Activated CD4-positive, alpha-beta memory T cell treated with anti-CD3 and anti-CD28 coated beads, Interleukin-2, amount 10 ng/mL, durations not matched to agents 7 days and 5 days (primary cell): Measurements from ENCODE around the gene FBXW7. TPM values are rescaled to one million over a fixed set of nuclear protein-coding genes. Genes with fewer than 3 reads are reported as not detected.
"Not testable (repeated sequence)": the region's sequence is repeated elsewhere in the genome, so short reads cannot be mapped to it uniquely, and the experiment has no call there.

Source experiments
- CTCF ChIA-PET: fragments of 350-600 bp; sonication (Branson Sonifier 250); formaldehyde crosslinking; loops from one replicate; lab custom pipeline; 2021; ENCODE audit warnings: antibody characterized with exemption, inconsistent platforms; lab: Charles Lee
- POLR2A ChIA-PET: fragments of 350-600 bp; sonication (Branson Sonifier 250); formaldehyde crosslinking; loops from one replicate; lab custom pipeline; 2021; ENCODE audit warnings: antibody characterized with exemption; lab: Charles Lee
- DNase-seq: peaks from one replicate; pipeline ENCODE4 v3.0.0-alpha.2; 2020
- H3K27ac Mint-ChIP-seq: one replicate; pipeline ENCODE4 v1.8.0; 2021; ENCODE audit warnings: mild to moderate bottlenecking, mixed read lengths
- H3K27me3 Mint-ChIP-seq: one replicate; pipeline ENCODE4 v1.8.0; 2021; ENCODE audit warnings: mixed read lengths
- H3K36me3 Mint-ChIP-seq: one replicate; pipeline ENCODE4 v1.8.0; 2021; ENCODE audit warnings: low read depth, mixed read lengths
- H3K4me1 Mint-ChIP-seq: one replicate; pipeline ENCODE4 v1.8.0; 2021; ENCODE audit warnings: mixed read lengths
- H3K4me3 Mint-ChIP-seq: one replicate; pipeline ENCODE4 v1.8.0; 2021; ENCODE audit warnings: mild to moderate bottlenecking, mixed read lengths
- H3K9me3 Mint-ChIP-seq: one replicate; pipeline ENCODE4 v1.8.0; 2021; ENCODE audit warnings: mixed read lengths
- total RNA-seq, 2 experiments: library from RNA; stranded (reverse); gene quantifications; one replicate each; pipeline ENCODE4 v1.2.3, GENCODE V29; 2021

FBXW7 gene
- total RNA-seq, 2 experiments from 2014 or later: 59.8 to 66.8 TPM

- Mint-ChIP-seq H3K27me3 (peaks cover 10% of the 10 kb centered on the region), H3K36me3 (no peaks in the 10 kb centered on the region), H3K4me1 (no peaks in the 10 kb centered on the region), H3K27ac (no peak overlapping the region), H3K9me3 (no peaks in the 10 kb centered on the region), H3K4me3 (no peak overlapping the region)
- ChIA-PET CTCF (interaction anchor here (1.1 kb wide), 1 partner anchor 70 kb away, joined by 3 read pairs; no protein-coding TSS in a partner anchor), POLR2A (no interaction called here)
- no peak for DNase-seq
Measured at GRCh38 chr4:152571296-152571695, 35.4 kb upstream of the FBXW7 start.

GRCh38 chr4:152565333-152565732 is 29.4 kb upstream of the FBXW7 start:
- Mint-ChIP-seq H3K9me3 (no peaks in the 10 kb centered on the region), H3K27ac (no peak overlapping the region), H3K27me3 (peaks cover 1% of the 10 kb centered on the region), H3K36me3 (no peaks in the 10 kb centered on the region), H3K4me3 (no peak overlapping the region), H3K4me1 (peaks cover 6% of the 10 kb centered on the region)
- ChIA-PET POLR2A (interaction anchor here (1.4 to 2.5 kb wide), 3 partner anchors 9 to 28 kb away, joined by 3 to 12 read pairs (median 5); partner anchors contain the start of gene FBXW7), CTCF (interaction anchor here (1.1 to 2.2 kb wide), 4 partner anchors 13 to 64 kb away, joined by 3 to 6 read pairs (median 4); no protein-coding TSS in a partner anchor)
- DNase-seq: no peak

GRCh38 chr4:152564336-152564735 is 28.4 kb upstream of the FBXW7 start:
- CTCF ChIA-PET: interaction anchor here (2.2 kb wide), 1 partner anchor 63 kb away, joined by 6 read pairs; no protein-coding TSS in a partner anchor
- Mint-ChIP-seq H3K4me3 (no peak overlapping the region), H3K27ac (no peak overlapping the region), H3K27me3 (peaks cover 1% of the 10 kb centered on the region), H3K36me3 (no peaks in the 10 kb centered on the region), H3K4me1 (peaks cover 6% of the 10 kb centered on the region), H3K9me3 (no peaks in the 10 kb centered on the region)
- POLR2A ChIA-PET: interaction anchor here (0.9 to 2.5 kb wide), 2 partner anchors 21 to 27 kb away, joined by 5 to 12 read pairs; partner anchors contain the start of gene FBXW7
- no peak for DNase-seq

- H3K9me3 Mint-ChIP-seq: no peaks in the 10 kb centered on the region
- H3K36me3 Mint-ChIP-seq: no peaks in the 10 kb centered on the region
- H3K4me1 Mint-ChIP-seq: peaks cover 6% of the 10 kb centered on the region
- ChIA-PET POLR2A (interaction anchor here (2.0 kb wide), 1 partner anchor 27 kb away, joined by 9 read pairs; the partner anchor contains the start of gene FBXW7), CTCF (no interaction called here)
- H3K4me3 Mint-ChIP-seq: no peak overlapping the region
- peaks cover 1% of the 10 kb centered on the region for H3K27me3 Mint-ChIP-seq
- no peak overlapping the region for H3K27ac Mint-ChIP-seq
- no peak for DNase-seq
Measured at GRCh38 chr4:152563209-152563608, 27.3 kb upstream of the FBXW7 start.

DNA sequence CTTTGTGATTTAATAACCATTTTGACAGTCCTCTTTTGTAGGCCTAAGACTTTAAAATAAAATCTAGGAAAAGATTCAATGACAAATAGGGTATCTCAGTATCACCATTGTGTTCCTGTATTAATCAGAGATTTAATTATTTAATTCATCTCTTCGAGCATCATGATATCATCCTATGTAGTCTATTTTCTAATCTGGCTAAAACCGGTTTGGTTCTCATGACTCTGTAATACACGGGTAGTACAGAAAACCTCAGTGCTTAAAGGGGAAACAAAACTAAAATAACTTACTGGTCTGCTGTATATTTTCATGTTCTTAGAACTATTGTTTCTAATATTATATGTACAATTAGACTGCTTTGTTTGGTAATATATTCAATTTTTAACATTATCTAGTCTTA is 23.7 kb upstream of the FBXW7 start:
- ChIA-PET POLR2A (interaction anchor here (1.7 kb wide), 1 partner anchor 23 kb away, joined by 15 read pairs; the partner anchor contains the start of gene FBXW7), CTCF (no interaction called here)
- no peak overlapping the region for H3K27ac Mint-ChIP-seq
- no peaks in the 10 kb centered on the region for H3K9me3 Mint-ChIP-seq
- no peaks in the 10 kb centered on the region for H3K36me3 Mint-ChIP-seq
- H3K27me3 Mint-ChIP-seq: peaks cover 1% of the 10 kb centered on the region
- H3K4me3 Mint-ChIP-seq: no peak overlapping the region
- peaks cover 30% of the 10 kb centered on the region for H3K4me1 Mint-ChIP-seq
- DNase-seq: no peak

GRCh38 chr4:152558396-152558795 is 22.5 kb upstream of the FBXW7 start:
- Mint-ChIP-seq H3K36me3 (no peaks in the 10 kb centered on the region), H3K9me3 (no peaks in the 10 kb centered on the region), H3K4me1 (peaks cover 37% of the 10 kb centered on the region), H3K4me3 (no peak overlapping the region), H3K27ac (no peak overlapping the region), H3K27me3 (peaks cover 1% of the 10 kb centered on the region)
- ChIA-PET POLR2A (interaction anchor here (1.7 kb wide), 1 partner anchor 22 kb away, joined by 15 read pairs; the partner anchor contains the start of gene FBXW7), CTCF (interaction anchor here (0.8 kb wide), 1 partner anchor 57 kb away, joined by 4 read pairs; no protein-coding TSS in a partner anchor)
- DNase-seq: no peak

DNA sequence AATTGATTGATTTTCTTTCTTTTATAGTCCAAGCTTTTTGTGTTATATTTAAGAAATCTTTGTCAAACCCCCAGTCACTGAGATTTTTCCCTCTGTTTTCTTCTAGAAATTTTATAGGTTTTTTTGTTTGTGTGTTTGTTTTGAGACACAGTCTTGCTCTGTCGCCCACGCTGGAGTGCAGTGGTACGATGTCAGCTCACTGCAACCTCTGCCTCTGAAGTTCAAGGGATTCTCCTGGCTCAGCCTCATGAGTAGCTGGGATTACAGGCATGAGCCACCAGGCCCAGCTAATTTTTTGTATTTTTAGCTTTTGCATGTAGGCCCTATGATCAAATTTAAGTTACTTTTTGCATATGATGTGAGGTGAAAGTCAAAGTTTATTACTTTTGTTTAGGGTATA is 20.9 kb upstream of the FBXW7 start:
- Mint-ChIP-seq H3K27me3 (peaks cover 1% of the 10 kb centered on the region), H3K9me3 (no peaks in the 10 kb centered on the region), H3K36me3 (peaks cover 3% of the 10 kb centered on the region), H3K27ac (no peak overlapping the region), H3K4me1 (peaks cover 50% of the 10 kb centered on the region), H3K4me3 (no peak overlapping the region)
- no peak for DNase-seq
- CTCF ChIA-PET: interaction anchor here (0.7 to 3.3 kb wide), 3 partner anchors 21 to 67 kb away, joined by 3 to 27 read pairs (median 3); partner anchors contain the start of gene FBXW7
- POLR2A ChIA-PET: interaction anchor here (1.5 to 10.2 kb wide), 3 partner anchors 9 to 18 kb away, joined by 3 to 266 read pairs (median 5); partner anchors contain the start of gene FBXW7

GRCh38 chr4:152556283-152556682 is 20.4 kb upstream of the FBXW7 start:
- Mint-ChIP-seq H3K27ac (peak overlapping the region; percentile 83), H3K4me1 (peaks cover 50% of the 10 kb centered on the region), H3K9me3 (no peaks in the 10 kb centered on the region), H3K27me3 (peaks cover 1% of the 10 kb centered on the region), H3K4me3 (peak overlapping the region; percentile 74), H3K36me3 (peaks cover 5% of the 10 kb centered on the region)
- CTCF ChIA-PET: interaction anchor here (0.7 to 3.3 kb wide), 4 partner anchors 20 to 83 kb away, joined by 3 to 27 read pairs (median 8); partner anchors contain the start of gene FBXW7
- POLR2A ChIA-PET: interaction anchor here (1.5 to 10.2 kb wide), 3 partner anchors 9 to 18 kb away, joined by 3 to 266 read pairs (median 5); partner anchors contain the start of gene FBXW7
- no peak for DNase-seq

GRCh38 chr4:152554742-152555141 is 18.9 kb upstream of the FBXW7 start:
- DNase-seq: peak; percentile 20

GRCh38 chr4:152550687-152551086 is 14.8 kb upstream of the FBXW7 start:
- H3K27me3 Mint-ChIP-seq: not testable (repeated sequence)
- CTCF ChIA-PET: interaction anchor here (0.6 kb wide), 1 partner anchor 173 kb away, joined by 3 read pairs; no protein-coding TSS in a partner anchor

More at GRCh38 chr4:152554742-152555141, 18.9 kb upstream of the FBXW7 start:
- H3K4me1 Mint-ChIP-seq: peaks cover 50% of the 10 kb centered on the region
- no peak overlapping the region for H3K4me3 Mint-ChIP-seq
- H3K36me3 Mint-ChIP-seq: peaks cover 6% of the 10 kb centered on the region
- peak overlapping the region; percentile 92 for H3K27ac Mint-ChIP-seq
- H3K9me3 Mint-ChIP-seq: no peaks in the 10 kb centered on the region
- ChIA-PET POLR2A (interaction anchor here (1.0 to 10.2 kb wide), 12 partner anchors 10 to 130 kb away, joined by 3 to 266 read pairs (median 5); partner anchors contain the start of genes FBXW7 and TMEM154), CTCF (interaction anchor here (0.6 to 3.3 kb wide), 8 partner anchors 11 to 899 kb away, joined by 3 to 27 read pairs (median 4); partner anchors contain the start of gene FBXW7)
- H3K27me3 Mint-ChIP-seq: no peaks in the 10 kb centered on the region

DNA sequence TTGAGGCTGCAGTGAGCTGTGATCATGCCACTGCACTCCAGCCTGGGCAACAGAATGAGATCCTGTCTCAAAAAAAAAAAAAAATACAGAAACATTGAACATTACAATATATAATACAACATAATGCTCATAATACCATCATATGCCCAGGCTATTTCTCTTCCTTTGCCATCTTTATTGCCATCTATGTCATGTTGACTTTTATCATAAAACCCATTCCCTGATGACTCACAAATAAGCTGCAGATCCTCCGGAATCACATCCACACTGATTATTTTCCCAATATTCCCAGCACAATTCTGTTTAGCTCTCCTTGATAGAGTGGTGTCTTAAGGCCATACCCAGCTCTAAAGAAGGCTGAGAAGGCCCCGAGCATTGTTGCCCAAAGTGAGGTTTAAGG is 9.2 kb upstream of the FBXW7 start:
- no peak overlapping the region for H3K4me3 Mint-ChIP-seq
- DNase-seq: no peak
- no peaks in the 10 kb centered on the region for H3K9me3 Mint-ChIP-seq
- peaks cover 13% of the 10 kb centered on the region for H3K36me3 Mint-ChIP-seq
- peaks cover 8% of the 10 kb centered on the region for H3K4me1 Mint-ChIP-seq
- POLR2A ChIA-PET: interaction anchor here (3.0 to 3.3 kb wide), 2 partner anchors 9 kb away, joined by 13 to 23 read pairs; partner anchors contain the start of gene FBXW7
- CTCF ChIA-PET: no interaction called here
- H3K27ac Mint-ChIP-seq: no peak overlapping the region
- no peaks in the 10 kb centered on the region for H3K27me3 Mint-ChIP-seq

More at GRCh38 chr4:152550687-152551086, 14.8 kb upstream of the FBXW7 start:
- not testable (repeated sequence) for H3K4me3 Mint-ChIP-seq, H3K27ac Mint-ChIP-seq, DNase-seq, H3K36me3 Mint-ChIP-seq, H3K9me3 Mint-ChIP-seq
- POLR2A ChIA-PET: interaction anchor here (10.2 kb wide), 1 partner anchor 12 kb away, joined by 266 read pairs; the partner anchor contains the start of gene FBXW7
- H3K4me1 Mint-ChIP-seq: peaks cover 36% of the 10 kb centered on the region

GRCh38 chr4:152544533-152544932 is 8.6 kb upstream of the FBXW7 start:
- not testable (repeated sequence) for H3K9me3 Mint-ChIP-seq, DNase-seq, H3K27ac Mint-ChIP-seq, H3K4me3 Mint-ChIP-seq, H3K27me3 Mint-ChIP-seq
- ChIA-PET POLR2A (interaction anchor here (3.0 to 3.3 kb wide), 2 partner anchors 9 to 10 kb away, joined by 13 to 23 read pairs; partner anchors contain the start of gene FBXW7), CTCF (interaction anchor here (1.3 kb wide), 1 partner anchor 10 kb away, joined by 4 read pairs; no protein-coding TSS in a partner anchor)
- peaks cover 19% of the 10 kb centered on the region for H3K36me3 Mint-ChIP-seq
- H3K4me1 Mint-ChIP-seq: peaks cover 12% of the 10 kb centered on the region

DNA sequence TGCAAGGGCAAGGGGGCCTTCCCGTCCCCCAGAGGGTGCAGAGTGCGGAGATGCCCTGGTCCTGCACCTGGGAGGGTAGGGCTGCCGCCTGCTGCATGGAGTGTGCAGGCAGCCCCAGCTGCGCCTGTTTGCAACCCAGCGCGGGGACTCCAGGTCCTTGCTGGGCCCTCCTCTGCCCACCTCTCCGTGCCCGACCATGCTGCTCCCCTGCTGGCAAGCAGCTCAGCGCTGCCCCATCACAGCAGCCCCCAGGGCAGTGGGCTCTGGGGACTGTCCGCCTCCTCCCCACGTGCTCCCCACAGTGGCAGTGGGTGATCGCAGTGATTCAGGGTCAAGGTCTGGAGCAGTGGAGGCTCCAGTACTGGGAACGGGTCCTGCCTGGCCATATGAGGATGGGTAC is 5.0 kb upstream of the FBXW7 start:
- H3K9me3 Mint-ChIP-seq: no peaks in the 10 kb centered on the region
- no peak overlapping the region for H3K27ac Mint-ChIP-seq
- POLR2A ChIA-PET: interaction anchor here (9.0 kb wide), 1 partner anchor 11 kb away, joined by 266 read pairs; no protein-coding TSS in a partner anchor
- H3K27me3 Mint-ChIP-seq: no peaks in the 10 kb centered on the region
- DNase-seq: no peak
- peaks cover 33% of the 10 kb centered on the region for H3K36me3 Mint-ChIP-seq
- H3K4me1 Mint-ChIP-seq: peaks cover 34% of the 10 kb centered on the region
- H3K4me3 Mint-ChIP-seq: no peak overlapping the region
- CTCF ChIA-PET: no interaction called here
